GM21360 (cell line): Measurements from ENCODE around the gene PRR19.
A peak's percentile ranks its signal among the peaks of the same experiment; 100 is the strongest.

ENCODE experiments used
- ATAC-seq: cut with Tn5 transposase; IDR thresholded peaks from one replicate; pipeline ENCODE4 v1.9.1; 2021; ENCODE audit warnings: mild to moderate bottlenecking, moderate library complexity; ENCODE audit not compliant: unreplicated experiment

PRR19 gene

DNA sequence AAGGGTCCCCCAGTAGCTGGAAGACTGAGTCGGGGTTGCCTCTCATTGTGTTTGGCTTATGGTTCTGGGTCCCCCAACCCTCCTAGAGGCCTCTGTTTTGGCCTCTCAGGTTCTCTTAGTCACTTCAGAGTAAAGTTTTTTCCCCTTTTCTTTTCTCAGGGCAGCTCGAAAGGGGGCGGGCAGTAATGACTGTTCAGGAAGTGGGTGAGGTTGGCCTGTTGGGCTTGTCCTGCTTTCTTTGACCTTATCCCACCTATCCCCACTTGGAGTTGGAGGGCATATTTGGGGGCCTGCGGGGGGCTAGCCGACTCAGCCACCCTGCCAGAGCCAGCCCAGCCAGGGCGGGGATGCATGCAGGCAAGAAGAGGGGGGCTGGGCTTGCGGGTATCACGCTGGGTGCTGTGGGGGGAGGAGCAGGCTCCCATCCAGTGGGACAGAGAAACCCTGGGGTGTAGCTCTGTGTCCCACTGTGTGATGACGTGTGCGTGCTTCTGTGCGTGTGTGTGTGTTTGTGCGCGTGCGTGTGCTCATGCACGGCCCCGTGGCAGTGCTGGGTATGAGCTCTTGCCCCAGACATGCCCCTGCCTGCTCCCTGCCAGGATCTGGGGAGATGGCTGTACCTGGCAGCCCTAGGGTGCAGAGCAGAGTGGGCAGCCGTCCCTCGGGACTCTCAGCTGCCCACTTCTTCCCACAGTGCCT lies 31.4 kb upstream of the PRR19 start:
- ATAC-seq: no peak

DNA sequence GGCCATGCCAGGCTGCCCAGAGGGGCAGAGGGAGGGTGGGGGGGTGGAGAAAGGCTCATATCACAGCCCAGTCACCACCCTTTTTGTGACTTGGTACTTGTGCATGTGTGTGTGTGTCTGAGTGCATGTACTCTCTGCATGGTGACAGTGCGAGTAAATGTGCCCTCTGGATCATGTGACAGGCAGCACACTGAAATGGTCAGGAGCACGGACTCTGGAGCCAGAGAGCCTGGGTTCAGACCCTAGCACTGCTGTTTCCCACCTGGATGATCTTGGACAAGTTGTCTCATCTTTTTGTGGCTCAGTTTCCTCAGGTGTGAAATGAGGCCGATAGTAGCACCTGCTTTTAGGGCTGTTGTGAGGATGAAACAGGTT lies 30.9 kb upstream of the PRR19 start:
- ATAC-seq: no peak

DNA sequence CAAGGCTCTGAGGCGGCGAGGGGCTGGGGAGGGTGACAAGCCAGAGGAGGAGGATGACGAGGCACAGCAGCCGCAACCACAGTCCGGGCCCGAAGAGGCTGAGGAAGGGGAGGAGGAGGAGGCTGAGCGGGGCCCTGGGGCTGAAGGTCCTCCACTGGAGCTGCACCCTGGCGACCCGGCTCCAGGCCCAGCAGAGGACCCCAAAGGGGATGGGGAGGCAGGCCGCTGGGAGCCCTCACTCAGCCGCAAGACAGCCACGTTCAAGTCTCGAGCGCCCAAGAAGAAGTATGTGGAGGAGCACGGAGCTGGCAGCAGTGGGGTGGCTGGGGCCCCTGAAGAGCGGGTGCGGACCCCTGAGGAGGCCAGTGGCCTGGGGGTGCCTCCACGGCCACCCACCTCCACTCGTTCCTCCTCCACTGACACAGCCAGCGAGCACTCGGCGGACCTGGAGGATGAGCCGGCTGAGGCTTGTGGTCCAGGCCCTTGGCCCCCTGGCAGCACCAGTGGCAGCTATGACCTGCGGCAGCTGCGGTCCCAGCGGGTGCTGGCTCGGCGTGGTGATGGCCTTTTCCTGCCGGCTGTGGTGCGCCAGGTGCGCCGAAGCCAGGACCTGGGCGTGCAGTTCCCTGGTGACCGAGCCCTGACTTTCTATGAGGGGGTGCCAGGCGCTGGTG lies 29.9 kb upstream of the PRR19 start:
- no peak for ATAC-seq

DNA sequence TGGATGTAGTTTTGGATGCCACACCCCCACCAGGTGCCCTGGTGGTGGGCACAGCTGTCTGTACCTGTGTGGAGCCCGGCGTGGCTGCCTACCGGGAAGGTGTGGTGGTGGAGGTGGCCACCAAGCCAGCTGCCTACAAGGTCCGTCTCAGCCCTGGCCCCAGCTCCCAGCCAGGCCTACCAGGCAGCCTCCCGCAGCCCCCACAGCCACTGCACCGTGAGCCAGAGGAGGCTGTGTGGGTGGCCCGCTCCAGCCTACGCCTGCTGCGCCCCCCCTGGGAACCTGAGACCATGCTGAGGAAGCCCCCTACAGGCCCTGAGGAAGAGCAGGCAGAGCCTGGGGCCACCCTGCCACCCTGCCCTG lies 29.4 kb upstream of the PRR19 start:
- ATAC-seq: no peak

DNA sequence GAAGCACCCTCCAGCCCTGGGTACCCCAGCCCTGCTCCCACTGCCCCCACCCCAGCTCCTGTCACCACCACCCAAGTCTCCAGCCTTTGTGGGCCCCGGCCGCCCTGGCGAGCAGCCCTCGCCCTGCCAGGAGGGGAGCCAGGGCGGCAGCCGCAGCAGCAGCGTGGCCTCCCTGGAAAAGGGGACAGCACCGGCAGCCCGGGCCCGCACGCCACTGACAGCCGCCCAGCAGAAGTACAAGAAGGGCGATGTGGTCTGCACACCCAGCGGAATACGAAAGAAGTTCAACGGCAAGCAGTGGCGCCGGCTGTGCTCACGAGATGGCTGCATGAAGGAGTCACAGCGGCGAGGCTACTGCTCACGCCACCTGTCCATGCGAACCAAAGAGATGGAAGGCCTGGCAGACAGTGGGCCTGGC lies 28.9 kb upstream of the PRR19 start:
- no peak for ATAC-seq

DNA sequence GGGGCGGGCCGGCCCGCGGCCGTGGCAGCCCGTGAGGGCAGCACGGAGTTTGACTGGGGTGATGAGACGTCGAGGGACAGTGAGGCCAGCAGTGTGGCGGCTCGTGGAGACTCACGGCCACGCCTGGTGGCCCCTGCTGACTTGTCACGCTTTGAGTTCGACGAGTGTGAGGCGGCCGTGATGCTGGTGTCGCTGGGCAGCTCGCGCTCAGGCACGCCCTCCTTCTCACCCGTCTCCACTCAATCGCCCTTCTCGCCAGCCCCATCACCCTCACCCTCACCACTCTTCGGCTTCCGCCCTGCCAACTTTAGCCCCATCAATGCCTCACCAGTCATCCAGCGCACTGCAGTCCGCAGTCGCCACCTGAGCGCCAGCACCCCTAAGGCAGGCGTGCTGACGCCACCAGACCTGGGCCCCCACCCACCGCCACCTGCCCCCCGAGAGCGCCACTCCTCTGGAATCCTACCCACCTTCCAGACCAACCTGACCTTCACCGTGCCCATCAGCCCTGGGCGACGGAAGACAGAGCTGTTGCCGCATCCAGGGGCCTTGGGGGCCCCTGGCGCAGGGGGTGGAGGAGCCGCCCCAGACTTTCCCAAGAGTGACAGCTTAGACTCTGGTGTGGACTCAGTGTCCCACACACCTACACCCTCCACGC lies 28.4 kb upstream of the PRR19 start:
- ATAC-seq: no peak

DNA sequence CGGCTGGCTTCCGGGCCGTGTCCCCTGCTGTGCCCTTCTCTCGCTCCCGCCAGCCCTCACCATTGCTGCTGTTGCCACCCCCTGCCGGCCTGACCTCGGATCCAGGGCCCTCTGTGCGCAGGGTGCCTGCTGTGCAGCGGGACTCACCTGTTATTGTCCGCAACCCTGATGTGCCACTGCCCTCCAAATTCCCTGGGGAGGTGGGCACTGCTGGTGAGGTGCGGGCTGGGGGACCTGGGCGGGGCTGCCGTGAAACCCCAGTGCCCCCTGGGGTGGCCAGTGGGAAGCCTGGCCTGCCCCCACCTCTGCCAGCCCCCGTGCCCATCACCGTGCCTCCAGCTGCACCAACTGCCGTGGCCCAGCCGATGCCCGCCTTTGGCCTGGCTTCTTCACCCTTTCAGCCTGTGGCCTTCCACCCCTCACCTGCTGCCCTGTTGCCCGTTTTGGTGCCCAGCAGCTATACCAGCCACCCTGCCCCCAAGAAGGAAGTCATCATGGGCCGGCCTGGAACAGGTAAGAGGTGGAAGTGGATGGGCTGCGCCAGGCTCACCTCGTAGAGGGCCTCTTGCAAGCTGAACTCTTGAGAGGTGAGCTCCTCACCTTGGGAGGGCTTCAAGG lies 27.8 kb upstream of the PRR19 start:
- no peak for ATAC-seq

DNA sequence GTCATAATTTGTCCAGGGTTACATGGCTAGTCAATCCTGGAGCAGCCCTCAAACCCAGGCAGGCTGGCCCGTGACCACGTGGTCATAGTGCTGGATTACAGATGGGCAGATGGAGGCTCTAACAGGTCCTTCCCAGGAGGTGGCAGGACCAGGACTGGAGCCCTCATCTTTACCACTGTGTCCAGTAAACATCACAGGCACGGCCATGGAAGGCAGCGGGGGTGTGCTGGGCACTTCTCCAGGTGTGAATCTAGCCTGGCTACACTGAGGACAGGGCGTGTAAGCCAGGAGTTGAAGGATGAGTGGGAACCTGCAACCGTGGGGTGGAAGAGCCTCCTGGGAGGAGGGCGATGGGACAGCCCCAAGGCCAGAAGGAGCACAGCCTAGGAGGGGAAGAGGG lies 26.8 kb upstream of the PRR19 start:
- ATAC-seq: no peak

DNA sequence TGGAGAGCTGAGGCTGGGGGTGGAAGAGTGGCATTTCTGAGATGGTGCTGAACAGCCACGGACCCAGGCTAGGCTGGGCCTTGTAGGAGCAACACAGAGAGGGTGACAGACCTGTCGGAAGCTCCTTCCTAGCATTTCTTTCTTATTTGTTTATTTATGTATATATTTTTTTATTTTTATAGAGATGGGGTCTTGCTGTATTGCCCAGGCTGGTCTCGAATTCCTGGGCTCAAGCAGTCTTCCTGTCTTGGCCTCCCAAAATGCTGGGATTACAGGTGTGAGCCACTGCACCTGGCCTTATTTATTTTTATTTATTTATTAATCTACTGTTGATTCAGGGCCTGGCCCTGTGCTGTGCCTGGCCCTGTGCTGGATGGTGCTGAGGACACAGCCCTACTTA lies 26.4 kb upstream of the PRR19 start:
- ATAC-seq: no peak

DNA sequence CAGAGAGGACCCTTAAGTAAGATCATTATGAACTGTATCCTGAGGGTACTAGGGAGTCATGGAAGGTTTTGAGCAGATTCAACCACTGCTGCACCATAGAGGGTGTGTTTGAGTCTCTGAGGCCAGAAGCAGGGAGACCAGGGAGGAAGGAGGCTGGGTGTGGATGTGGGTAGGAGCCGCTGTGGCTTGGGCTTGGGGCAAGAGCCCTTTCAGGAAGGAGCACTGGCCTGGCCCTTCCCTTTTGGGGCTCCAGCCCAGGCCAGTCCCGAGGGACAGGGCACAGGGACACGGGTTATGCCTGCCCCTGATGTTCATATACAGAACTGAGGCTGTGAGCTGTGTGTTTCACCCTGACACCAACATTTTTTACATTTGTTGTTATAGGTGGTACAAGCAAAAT lies 25.6 kb upstream of the PRR19 start:
- ATAC-seq: no peak

DNA sequence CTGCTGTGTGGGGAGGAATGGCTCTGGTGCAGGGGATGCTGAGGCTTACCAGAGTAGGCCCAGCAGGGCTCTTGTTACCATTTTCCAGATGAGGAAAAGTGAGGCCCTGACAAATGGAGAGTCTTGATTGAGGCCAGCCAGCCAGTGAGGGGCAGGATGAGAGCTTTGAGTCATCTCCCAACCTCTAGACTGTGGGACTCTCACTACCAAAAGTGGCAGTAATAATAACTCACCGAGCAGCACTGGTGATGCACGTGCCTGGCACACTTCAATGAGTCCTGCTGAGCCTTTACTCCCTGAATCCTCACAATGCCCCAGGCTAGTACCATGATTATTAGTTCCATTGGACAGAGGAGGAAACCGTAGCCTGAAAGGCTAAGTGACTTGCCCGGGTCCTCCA lies 25.1 kb upstream of the PRR19 start:
- ATAC-seq: no peak

DNA sequence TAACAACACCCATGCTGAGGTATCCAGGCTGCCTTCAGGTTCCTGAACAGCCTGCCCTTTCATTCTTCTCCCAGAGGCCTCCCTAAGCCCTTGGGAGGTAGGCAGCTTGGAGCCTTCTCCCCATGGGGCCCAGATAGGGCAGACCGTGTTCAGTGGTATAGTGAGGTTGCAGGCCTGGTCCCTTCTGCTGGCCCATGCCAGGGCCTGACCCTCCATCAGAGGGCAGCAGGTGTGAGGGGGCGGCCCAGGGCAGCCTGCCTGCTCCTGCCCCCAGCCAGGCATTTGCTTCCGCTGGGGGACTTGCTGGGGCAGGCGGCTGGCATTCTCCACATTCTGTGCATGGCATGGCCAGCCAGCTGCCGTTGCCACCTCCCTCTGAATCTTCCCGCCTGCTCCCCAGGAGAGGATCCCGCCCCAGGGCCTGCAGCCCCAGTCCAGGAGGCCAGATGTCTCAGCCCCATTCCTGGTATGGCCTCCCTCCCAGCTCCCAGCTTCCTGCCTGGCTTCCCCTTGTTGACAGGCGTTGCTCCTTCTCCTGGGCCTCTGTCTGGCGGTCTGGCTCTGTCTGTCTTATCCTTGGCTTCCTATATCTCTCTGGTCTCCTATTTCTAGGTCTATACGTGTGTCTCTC lies 24.0 kb upstream of the PRR19 start:
- no peak for ATAC-seq

DNA sequence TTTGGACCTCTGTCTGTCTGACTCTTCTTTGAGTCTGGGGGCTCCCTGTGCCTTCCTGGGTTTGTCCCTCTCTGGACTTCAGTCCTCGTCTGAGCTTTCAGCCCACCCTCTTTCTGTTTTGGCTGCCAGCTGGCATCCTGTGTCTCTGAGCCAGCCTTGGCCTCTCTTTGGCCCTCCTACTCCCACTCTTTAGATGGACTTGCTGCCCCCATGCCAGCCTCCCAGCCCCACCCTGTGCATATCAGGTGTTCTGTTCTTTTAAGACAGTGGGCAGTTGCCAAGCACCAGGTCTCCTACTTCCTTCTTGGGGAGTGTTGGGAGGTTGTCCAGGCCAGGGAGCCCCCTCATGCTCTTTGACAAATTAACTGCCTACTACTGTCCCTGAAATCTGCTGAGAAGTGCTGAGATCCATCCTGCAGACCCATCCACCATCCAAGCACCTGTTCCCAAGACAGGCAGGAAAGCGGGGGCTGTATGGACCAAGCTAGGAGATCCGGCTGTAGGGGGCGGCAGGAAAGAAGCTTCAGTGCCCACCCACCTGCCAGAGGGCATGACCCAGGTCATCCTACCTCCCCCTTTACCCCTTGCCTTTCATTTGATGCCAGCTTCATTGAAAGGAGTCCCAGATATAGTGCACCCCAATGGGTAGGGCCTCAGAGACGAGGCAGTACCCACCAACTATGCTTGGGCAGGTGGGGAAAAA lies 23.3 kb upstream of the PRR19 start:
- no peak for ATAC-seq

DNA sequence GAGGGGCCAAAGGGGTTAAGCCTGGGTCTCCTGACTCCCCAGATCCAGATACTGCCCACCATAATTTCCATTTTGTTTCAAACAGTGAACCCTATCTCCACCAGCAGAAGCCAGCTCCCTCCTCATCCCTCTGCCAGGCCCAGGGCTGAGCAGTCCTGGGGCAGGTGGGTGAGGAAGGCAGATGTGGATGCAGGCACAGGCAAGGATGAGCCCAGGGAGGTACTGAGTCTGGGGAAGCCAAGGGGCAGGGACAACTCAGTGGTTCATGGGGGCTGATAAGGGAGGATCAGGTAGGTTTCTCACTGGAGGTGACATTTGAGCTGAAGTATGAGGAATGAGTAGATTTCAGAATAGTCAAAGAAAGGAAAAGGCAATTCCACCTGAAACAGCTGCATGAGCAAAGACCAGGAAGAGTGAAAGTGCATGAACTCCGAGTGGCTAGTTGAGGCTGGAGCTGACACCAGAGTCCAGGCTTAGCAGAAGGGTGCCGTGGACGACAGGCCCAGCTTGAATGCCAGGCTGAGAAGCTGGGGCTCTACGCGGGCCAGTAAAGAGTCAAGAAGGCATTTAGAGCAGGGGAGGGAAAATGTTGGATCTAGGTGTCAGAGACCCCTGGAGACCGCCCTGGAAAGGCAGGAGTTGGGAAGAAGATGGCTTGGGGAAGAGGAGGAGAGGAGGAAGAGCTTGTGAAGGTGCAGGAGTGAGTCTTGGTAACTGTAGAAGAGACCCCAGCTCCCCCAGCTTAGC lies 22.6 kb upstream of the PRR19 start:
- ATAC-seq: no peak

DNA sequence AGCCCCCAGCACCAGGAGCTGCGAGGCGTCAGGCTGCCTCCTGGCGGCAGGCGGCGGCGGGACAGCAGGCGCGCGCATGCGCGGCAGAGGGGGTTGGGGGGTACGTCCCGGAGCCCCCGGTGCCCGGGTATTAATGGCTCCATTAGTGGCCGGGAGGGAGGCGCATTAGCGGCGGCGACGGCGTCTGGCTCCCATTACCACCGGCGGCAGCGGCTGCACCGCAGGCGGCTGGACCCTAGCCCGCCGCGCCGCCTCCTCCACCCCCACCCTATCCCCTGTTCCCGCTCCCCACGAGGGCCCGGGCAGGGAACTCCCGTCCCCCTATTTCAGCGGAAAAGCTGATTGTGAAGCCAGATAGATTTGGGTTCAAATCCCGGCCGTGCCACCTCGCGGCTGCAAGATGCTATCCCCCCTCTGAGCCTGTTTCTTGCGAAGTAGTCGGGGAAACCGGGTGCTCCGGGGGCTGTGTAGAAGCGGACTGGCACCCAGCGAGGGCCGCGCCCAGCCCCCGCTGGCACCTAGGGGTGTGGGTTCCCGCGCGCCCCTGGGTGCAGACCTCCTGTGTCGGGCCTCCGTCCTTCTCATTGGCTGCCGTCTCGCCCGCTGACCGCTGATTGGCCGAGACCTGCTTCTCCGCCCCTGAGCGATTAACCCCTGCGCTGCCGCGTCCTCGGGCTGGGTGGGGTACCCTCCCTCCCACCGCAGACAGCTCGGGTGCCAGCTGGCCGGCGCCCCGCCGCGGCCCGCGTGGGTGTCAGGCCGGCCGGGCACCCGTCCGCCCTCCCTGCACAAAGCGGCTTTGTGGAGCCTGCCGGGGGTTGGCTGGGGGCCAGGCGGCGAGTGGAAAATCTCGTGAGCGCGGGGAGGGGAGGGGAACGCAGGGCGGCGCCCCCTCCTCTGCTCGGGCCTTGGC lies 21.8 kb upstream of the PRR19 start:
- peak; percentile 20 for ATAC-seq

DNA sequence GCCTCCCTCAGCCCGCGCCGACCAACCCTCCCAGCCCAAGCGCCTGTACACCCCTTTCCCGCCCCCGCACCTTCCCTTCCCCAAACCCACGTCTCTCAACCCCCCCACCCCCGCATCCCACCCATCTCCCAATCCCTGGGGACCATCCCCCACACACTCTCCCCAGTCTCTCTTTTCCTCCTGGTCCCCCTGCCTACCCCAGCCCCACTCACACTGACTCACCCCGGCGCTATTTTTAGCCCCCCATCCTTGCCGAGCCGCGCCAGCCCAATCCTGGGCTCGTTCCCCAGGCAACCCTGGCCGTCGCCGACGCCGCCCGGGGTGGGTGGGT lies 21.2 kb upstream of the PRR19 start:
- ATAC-seq: no peak

DNA sequence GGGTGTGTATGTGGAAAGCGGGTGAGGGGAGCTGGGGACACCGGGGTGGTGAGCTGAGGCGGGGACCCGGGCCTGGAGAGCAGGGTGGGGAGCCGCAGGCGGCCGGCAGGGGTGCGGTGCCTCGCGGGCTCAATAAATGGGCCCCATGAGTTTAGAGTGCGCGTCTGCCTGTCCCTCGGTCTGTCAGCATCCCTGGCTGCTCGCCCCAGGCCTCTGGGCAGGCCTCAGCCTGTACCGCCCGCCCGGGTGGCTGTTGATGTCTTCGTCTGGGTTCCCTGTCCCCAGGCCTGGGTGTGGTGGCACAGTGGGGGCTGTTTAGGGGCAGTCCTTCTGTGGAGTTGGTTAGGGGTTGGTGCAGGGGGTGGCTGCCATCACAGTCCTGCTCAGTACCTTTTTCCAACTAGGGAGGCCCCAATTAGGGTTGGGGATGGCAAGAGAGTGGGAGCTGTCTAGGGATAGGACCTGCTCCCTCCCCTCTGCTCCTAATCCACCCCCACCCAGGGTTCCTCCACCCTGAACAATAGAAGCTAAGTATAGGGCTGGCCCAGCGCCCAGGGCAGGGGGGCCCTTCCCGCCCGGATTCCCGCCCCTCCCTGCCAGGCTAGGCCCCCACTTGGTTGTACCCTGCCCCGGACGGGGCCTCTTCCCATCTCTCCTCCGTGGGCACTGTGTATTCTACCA lies 20.6 kb upstream of the PRR19 start:
- ATAC-seq: no peak

DNA sequence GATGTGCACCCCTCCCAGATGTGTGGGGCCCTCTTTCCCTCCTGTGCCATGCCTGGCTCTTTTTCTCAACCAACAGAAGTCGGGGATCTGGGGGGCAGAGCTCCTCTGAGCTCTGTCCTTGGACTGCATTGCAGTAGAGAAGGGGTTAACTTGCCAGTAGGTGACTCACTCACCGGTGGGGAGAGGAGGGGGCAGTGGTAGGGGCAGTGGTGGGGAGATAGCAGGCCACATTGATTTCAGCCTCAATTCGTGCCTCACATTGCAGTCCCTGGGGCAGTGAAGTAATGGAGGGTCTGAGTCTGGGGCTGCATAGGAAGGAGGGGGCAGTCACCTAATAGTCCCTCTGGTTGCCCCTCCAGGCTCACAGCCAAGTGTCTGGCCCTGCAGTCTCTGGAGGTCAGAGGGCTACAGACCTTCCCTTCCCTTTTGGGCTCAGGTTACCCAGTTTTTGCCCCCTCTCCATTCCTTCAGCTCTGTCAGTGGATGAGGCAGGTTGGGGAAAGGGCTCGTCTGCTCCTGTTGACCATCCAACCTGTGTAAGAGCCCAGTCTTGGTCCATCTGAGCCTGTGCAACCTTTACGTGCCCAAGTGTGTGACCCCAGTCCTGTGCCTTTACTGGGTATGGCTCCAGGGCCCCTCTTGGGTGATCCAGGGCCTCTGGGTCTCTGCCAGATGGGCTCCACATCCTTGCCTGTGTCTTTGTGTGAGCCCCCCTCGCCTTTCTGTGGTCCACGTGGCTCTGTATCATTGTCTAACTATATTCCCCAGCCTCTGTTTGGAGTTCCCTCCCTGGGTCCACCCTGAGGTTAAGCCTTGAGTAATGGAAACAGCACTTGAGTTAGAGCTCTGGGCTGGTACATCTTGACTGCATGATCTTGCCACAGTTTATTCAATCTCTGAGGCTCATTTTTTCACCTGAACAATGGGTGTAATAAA lies 19.8 kb upstream of the PRR19 start:
- no peak for ATAC-seq
